Mesodermal cell (in vitro differentiated cells): ENCODE measurements around the gene ADGRD1.

Experiments used
- H3K27ac ChIP-seq: 2 replicates; pipeline ENCODE4 v1.7.0; 2013; ENCODE audit warnings: mild to moderate bottlenecking, low read depth, low read length, moderate library complexity; ENCODE audit not compliant: severe bottlenecking
- H3K36me3 ChIP-seq: 2 replicates; pipeline ENCODE4 v1.7.1; 2013; ENCODE audit warnings: mild to moderate bottlenecking, low read length, moderate library complexity; ENCODE audit not compliant: control insufficient read depth, insufficient read depth
- H3K4me1 ChIP-seq: one replicate; pipeline ENCODE4 v1.7.1; 2013; ENCODE audit warnings: mild to moderate bottlenecking, low read length; ENCODE audit not compliant: insufficient read depth, control insufficient read depth, poor library complexity, severe bottlenecking
- H3K4me3 ChIP-seq: 2 replicates; pipeline ENCODE4 v1.7.0; 2013; ENCODE audit warnings: low read length, control low read depth, mild to moderate bottlenecking; ENCODE audit not compliant: insufficient read depth, poor library complexity, severe bottlenecking; ENCODE audit errors: extremely low read depth
- H3K9me3 ChIP-seq: 2 replicates; pipeline ENCODE4 v1.7.1; 2013; ENCODE audit warnings: mild to moderate bottlenecking, low read length, moderate library complexity; ENCODE audit not compliant: control insufficient read depth
- WGBS, 2 experiments: methylation state at CpG; one replicate each; pipeline ENCODE4 v1.1.5; 2013; ENCODE audit warnings: missing lambda C conversion rate in 2 of 2; ENCODE audit not compliant: insufficient coverage in 2 of 2; 5-methylcytosine and 5-hydroxymethylcytosine counted together

Gene ADGRD1

GRCh38 chr12:131026754-131027153, 73.0 kb downstream of the ADGRD1 start:
- no peaks in the 10 kb centered on the region for H3K4me1 ChIP-seq
- no peak overlapping the region for H3K27ac ChIP-seq
- 71 to 89% methylated on average over 5 to 8 of the region's 11 CpGs for WGBS, 2 experiments
- H3K9me3 ChIP-seq = no peaks in the 10 kb centered on the region
- H3K36me3 ChIP-seq = no peaks in the 10 kb centered on the region
- no peak overlapping the region for H3K4me3 ChIP-seq

DNA sequence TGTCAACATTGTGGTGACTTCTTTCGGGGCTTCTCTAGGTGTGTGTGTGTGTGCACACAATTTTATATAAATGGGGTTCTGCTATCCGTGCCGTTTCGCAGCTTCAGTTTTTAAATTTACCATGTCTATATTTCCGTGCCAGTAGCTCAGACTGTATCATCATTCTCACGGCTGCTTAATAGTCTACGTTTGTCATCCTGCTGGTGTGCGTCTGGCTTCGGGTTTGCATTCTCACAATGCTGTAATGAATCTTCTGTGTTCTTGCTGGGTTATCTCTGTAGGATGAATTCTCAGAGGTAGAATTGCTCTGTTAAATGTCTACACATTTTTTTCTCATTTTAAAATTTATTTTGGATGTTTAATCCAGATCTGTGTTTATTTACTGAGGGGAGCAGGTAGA, 73.6 kb downstream of the ADGRD1 start:
- Histone ChIP-seq H3K27ac (no peak overlapping the region), H3K36me3 (no peaks in the 10 kb centered on the region), H3K4me3 (no peak overlapping the region), H3K4me1 (no peaks in the 10 kb centered on the region), H3K9me3 (no peaks in the 10 kb centered on the region)
- WGBS, 2 experiments = 96 to 98% methylated on average over 5 to 7 of the region's 9 CpGs

DNA sequence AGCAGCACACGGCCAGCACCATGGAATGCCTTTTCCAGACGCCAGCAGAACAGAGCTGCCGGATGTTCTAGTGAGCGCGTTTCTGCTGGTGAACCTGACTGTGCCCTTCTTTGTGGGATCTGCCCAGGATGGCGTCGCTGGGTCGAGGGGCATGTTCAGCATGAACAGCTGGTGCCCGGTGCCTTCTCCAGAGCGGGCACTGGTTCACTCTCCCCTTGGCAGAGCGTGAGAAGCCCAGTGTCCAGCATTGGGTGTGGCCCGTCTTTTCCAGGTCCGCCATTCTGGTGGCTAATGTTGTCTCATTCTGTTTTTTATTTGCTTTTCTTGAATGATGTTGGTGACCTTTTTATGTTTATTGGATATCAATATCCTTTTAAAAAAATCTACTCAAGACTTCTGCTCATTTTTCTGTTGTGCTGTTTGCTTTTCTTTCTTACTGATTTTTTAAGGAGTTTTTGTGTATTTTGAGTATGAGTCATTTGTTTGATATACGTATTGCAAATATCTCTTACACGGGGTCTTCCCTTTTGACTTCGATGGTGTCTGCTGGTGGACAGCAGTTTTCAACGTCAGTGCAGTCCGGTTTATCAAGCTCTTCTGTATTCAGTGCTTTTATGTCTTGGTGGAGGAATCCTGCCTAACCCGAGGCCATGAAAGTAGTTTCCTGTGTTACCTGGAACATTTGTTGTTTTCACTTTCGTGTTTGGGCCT, 74.3 kb downstream of the ADGRD1 start:
- 93 to 94% methylated on average over 16 to 18 of the region's 20 CpGs for WGBS, 2 experiments
- H3K4me3 ChIP-seq = no peak overlapping the region
- no peak overlapping the region for H3K27ac ChIP-seq

DNA sequence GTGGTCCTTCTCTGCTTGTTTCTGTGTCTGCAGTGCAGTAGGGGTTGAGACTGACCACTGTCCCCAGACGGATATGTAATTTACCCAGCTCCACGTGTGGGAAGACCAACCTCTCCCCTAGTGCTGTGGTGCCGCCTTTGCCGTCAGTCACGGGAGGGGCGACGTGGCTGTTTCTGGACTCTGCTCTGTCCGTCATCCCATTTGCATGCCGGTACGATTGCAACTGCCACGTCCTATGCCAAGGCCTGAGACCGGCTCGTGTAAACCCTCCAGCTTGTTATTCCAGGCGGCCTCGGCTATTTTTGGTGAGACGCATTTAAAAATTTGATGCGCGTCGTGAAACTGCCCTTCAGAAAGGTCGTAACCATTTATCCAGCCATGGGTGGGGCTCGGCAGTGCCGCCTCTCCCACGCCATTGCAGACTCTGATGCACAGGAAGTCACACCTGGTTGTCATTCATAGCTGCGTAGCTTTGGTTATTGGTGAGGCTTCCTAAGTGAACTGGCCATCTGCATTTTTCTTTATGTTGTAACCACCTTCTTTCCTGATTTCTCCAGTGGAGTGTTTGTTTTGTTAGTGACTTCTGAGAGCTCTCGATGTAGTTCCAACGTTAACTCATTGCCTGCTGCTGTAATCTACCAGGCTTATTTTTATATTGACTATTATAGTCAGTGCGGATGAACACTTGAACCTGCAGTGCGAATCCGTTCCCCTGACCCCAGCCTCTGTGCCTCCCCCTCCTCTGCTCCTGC, 75.1 kb downstream of the ADGRD1 start:
- 91 to 92% methylated on average over 27 to 29 of the region's 29 CpGs for WGBS, 2 experiments

More for the DNA sequence above, 74.3 kb downstream of the ADGRD1 start:
- Histone ChIP-seq H3K9me3 (no peaks in the 10 kb centered on the region), H3K4me1 (no peaks in the 10 kb centered on the region), H3K36me3 (no peaks in the 10 kb centered on the region)

DNA sequence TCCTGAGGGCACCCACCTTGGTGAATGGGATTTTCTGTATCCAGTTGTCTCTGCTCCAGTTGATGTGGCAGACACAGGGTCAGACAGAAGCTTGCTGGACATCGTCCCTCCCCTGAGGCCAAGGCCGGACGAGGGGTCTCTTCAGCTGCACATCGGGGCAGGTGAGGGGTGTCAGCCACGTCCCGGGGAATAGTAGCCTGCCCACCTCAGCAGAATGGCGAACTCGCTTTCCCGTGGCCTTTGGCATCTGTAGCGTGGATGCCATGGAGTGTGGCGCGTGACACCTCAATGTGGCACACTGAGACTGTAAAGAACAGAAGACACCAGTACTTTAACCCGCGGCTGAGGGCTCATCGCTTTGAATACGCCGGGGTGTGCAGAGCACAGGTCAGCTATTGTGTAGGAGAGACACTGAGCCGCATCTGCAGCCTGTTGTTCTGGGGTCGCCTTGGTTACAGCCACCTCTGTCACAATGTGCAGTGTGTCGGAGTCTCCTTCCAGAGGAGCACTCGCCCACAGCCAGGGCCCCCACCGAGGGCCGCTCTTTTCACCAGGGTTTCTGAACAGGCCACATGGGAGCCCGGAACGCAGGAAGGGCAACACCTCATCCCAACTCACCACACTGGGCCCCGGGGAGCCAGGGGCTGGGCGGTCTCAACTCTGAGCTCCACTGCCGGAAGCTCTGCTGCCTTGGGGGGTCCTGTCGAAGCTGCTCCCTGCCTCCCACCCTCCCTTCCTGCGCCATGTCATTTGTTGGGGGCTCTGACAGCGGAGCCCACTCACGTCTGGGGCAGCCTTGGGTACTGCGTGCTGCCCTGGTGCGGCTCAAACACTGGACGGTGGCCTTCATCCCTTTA, 77.0 kb downstream of the ADGRD1 start:
- no peaks in the 10 kb centered on the region for H3K36me3 ChIP-seq
- WGBS, 2 experiments = 91 to 94% methylated on average over 31 to 34 of the region's 35 CpGs
- no peaks in the 10 kb centered on the region for H3K4me1 ChIP-seq
- no peak overlapping the region for H3K4me3 ChIP-seq
- no peak overlapping the region for H3K27ac ChIP-seq
- H3K9me3 ChIP-seq = no peaks in the 10 kb centered on the region

More for the DNA sequence above, 75.1 kb downstream of the ADGRD1 start:
- Histone ChIP-seq H3K36me3 (no peaks in the 10 kb centered on the region), H3K27ac (no peak overlapping the region), H3K4me3 (no peak overlapping the region), H3K4me1 (no peaks in the 10 kb centered on the region), H3K9me3 (no peaks in the 10 kb centered on the region)

DNA sequence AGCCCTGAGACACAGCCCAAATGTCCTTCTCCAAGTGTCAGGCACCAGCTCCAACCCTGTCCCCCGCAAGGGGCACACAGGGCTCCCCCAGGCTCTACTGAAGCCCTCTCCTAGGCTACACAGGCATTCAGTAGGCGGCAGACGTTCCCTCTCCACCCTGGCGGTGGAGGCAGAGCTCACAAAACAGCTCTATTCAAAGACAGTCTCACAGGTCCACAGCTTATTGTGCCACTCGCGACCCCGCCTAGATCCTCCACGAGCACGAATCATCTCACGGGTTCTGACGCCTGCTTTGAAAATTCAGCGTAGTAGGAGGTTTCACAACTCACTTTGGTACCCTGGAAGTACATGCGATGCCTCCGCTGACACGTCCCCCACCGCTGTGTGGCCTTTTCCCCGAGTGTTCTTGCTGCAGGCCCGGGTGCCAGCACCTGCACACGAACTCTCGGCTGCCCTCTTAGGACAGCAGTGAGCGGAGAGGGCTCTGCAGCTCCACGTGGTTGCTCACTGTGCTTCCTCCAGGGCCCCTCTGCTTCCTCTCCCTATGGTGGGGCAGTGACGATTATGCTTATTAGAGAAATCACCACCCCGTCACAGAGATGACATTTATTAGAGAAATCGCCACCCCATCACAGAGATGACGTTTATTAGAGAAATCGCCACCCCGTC, 78.5 kb downstream of the ADGRD1 start:
- Histone ChIP-seq H3K36me3 (no peaks in the 10 kb centered on the region), H3K4me3 (no peak overlapping the region), H3K9me3 (no peaks in the 10 kb centered on the region), H3K27ac (no peak overlapping the region), H3K4me1 (no peaks in the 10 kb centered on the region)
- 85 to 91% methylated on average over 17 to 25 of the region's 28 CpGs for WGBS, 2 experiments

DNA sequence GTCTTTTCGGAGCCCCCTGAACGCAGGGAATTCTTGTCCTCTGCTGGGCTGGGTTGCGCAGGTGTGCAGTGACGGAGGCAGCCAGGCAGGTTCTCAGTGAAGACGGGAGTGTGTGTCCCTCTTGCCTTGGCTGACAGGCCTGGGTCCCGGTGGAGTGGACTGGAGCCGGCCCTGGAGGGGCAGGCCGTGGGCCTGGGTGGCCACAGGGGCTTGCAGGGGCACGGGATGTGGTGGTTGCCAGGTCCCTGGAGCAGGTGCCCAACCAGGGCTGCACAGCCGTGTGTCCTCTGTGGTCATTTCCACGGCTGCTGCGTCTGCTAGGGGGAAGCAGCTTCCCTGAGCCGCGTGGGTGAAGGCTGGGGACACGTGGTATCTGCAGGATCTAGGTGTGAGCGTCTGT, 79.8 kb downstream of the ADGRD1 start:
- no peaks in the 10 kb centered on the region for H3K36me3 ChIP-seq
- no peak overlapping the region for H3K27ac ChIP-seq
- H3K4me3 ChIP-seq = no peak overlapping the region
- no peaks in the 10 kb centered on the region for H3K9me3 ChIP-seq
- H3K4me1 ChIP-seq = no peaks in the 10 kb centered on the region
- WGBS, 2 experiments = 88% methylated on average over 13 to 16 of the region's 16 CpGs

DNA sequence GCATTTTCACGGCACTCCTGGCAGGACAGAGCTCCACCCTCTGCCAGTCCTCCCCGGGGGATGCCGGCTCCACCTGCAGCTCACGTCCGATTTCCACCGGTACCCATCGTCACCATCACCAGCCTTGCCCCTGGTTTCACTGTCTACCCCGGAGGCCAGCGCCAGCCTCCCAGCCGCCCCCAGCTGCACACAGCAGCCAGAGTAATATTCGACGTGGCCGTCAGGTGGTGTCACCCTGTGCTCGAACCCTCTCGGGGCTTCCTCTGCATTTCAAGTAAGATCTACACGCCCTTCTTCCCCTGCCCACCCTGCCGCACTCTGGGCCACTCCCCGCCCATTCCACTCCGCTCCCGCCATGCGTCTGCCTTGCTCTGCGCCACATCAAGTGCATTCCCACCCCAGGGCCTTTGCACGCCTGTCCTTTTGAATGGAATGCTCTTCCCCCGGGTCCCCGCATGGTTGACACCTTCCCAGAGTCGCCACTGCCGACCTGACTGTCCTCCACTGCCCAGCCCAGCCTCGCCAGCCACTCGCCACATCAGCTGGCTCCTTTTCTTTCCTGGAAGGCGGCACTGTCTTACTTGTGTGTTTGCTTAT, 80.3 kb downstream of the ADGRD1 start:
- H3K36me3 ChIP-seq = no peaks in the 10 kb centered on the region
- no peak overlapping the region for H3K27ac ChIP-seq
- 87 to 91% methylated on average over 24 to 26 of the region's 30 CpGs for WGBS, 2 experiments
- no peaks in the 10 kb centered on the region for H3K9me3 ChIP-seq
- H3K4me1 ChIP-seq = no peaks in the 10 kb centered on the region
- no peak overlapping the region for H3K4me3 ChIP-seq

DNA sequence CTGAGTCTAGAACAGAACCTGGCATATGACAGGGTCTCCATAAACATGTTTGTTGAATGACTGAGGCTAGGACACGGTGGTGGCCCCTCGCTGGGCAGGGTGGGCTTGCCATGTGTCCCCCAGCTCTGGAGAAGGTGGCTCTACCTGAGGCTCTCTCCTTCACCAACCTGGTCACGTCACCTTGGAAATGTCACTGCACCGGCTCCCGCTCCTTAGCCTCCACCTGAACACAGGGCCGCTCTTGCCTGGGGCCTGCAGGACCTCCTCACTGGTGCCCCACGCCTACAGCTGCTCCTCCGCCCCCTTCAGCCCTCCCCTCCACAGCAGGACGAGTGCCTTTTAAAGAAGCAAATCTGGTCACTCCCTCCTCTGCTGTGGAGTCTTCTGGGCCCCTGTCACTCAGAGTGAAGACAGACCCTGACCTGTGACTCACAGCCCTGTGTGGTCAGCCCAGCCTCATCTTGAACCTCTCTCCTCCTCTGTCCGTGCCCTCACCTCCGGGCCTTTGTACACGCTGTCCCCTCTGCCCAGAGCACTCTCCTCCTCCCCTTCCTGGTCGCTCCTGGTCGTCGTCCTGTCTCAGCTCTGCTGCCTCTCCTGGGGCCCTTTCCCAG, 81.0 kb downstream of the ADGRD1 start:
- Histone ChIP-seq H3K9me3 (no peaks in the 10 kb centered on the region), H3K36me3 (no peaks in the 10 kb centered on the region), H3K4me1 (no peaks in the 10 kb centered on the region), H3K27ac (no peak overlapping the region), H3K4me3 (no peak overlapping the region)
- WGBS, 2 experiments = 72 to 73% methylated on average over 13 of the region's 15 CpGs
